ENCODE data around the gene APOBEC3C.
A peak's percentile ranks its signal among the peaks of the same experiment; 100 is the strongest.
"Not testable (repeated sequence)": the region's sequence is repeated elsewhere in the genome, so short reads cannot be mapped to it uniquely, and the experiment has no call there.

Gene APOBEC3C

DNA sequence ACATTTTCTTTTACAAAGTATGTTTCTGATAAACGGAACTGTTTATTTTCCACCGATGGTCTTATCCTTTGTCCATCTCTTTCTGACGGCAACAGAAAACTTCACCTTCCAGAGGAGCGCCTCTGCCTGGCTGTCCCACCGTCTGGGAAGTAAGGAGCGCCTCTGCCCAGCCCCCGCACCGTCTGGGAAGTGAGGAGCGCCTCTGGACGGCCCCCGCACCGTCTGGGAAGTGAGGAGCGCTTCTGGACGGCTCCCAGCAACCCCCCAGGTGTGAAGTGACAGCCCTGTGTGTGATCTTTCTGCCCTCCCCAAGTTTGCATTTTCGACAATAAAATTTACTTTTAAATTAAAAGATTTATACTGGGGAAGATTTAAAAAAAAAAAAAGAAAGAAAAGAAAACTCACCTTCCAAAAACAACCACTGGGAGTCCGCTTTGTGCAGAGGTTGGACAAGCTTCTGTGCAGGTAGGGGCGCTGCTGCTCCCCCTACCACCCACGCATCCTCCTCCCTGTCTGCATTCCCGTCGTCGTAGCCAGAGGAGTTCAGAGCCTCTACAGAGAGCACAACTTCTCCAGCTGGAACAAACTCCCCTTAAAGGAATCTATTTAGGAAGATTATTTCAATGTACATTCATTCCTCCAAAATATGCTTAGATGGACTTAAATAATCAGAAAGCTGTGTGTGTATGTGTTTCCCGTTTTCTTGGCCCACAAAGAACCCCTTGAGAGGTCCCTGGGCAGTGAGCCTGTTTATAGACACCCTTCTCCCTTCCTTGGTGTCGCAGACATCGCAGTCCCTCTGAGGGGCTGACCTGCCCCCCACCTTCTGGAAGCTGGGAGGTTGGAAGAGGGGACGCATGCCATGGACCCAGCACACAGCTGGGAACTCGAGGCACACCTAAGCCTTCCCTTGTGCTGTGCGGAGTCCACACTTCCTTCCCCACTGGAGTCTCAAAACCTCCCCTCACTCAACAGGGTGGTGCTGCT lies 32.8 kb upstream of the APOBEC3C start:
- Histone ChIP-seq H3K4me2 (ENCODE audit: low read length) (peak overlapping the region; percentile 38), H4K20me1 (ENCODE audit: control insufficient read depth, insufficient read depth, low read depth, low read length) (no peaks in the 10 kb centered on the region), H3K9me2 (replicated peaks; ENCODE audit: control insufficient read depth, low read length) (no peaks in the 10 kb centered on the region), H3K79me2 (ENCODE audit: control insufficient read depth, low read length) (no peaks in the 10 kb centered on the region), H3K4me3 (ENCODE audit: low read length) (no peak overlapping the region), H3F3A (ENCODE audit: control insufficient read depth, insufficient read depth) (peaks cover 8% of the 10 kb centered on the region), H3K4me1 (ENCODE audit: control insufficient read depth, low read length) (peaks cover 34% of the 10 kb centered on the region), H3K36me3 (ENCODE audit: control insufficient read depth, low read length) (no peaks in the 10 kb centered on the region), H3K27me3 (ENCODE audit: control insufficient read depth, low read length) (peaks cover 25% of the 10 kb centered on the region), H3K27ac (ENCODE audit: low read depth, low read length) (no peak overlapping the region), H3K9me3 (ENCODE audit: control insufficient read depth, insufficient read depth, low read length) (peaks cover 11% of the 10 kb centered on the region)
- TF ChIP-seq EZH2phosphoT487 (IDR thresholded peaks at IDR 0.05; ENCODE audit: borderline replicate concordance, low read length): no peak
- TF ChIP-seq, protein P1, sequence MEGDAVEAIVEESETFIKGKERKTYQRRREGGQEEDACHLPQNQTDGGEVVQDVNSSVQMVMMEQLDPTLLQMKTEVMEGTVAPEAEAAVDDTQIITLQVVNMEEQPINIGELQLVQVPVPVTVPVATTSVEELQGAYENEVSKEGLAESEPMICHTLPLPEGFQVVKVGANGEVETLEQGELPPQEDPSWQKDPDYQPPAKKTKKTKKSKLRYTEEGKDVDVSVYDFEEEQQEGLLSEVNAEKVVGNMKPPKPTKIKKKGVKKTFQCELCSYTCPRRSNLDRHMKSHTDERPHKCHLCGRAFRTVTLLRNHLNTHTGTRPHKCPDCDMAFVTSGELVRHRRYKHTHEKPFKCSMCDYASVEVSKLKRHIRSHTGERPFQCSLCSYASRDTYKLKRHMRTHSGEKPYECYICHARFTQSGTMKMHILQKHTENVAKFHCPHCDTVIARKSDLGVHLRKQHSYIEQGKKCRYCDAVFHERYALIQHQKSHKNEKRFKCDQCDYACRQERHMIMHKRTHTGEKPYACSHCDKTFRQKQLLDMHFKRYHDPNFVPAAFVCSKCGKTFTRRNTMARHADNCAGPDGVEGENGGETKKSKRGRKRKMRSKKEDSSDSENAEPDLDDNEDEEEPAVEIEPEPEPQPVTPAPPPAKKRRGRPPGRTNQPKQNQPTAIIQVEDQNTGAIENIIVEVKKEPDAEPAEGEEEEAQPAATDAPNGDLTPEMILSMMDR (IDR thresholded peaks at IDR 0.05; ENCODE audit: low read depth, low read length, poor library complexity, severe bottlenecking): peak; percentile 60

DNA sequence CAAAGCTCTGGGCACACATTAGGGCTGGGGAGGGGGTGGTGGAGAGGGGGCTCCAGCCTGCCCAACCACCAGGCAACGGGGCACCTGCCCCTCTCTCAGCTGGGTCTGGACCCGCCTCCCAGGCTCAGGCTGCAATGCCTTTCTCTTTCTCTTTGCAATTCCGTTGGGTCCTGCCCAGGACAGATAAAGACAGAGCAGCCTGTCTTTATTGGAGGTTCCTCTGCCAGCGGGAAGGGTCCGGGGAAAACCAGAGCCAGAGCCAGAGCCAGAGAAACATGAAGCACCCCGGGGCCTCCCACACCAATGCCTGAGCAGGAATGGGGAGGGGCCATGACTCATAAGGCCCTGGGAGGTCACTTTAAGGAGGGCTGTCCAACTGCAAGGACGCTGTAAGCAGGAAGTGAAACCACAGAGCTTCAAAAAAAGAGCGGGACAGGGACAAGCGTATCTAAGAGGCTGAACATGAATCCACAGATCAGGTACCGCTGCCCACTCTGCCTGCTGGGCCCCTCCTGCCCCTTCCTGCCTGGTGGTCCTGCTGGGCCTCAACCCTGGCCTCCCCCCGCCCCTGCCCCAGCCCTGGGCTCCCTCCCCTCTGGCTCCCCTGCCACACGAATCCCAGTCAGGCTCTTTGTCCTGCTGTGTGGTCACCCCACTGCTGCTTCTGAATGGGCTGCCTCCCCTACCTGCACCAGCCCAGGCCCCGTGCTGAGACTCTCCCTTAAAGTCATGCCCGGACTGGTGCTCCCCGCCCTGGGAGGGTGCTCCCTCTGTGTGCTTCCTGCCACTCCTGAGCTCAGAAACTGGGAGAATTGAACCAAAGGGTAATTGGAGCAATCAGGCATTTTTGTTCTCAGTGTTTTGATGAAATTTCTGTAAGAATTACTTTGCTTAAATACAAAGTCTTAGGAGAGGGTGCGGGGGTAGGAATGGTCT lies 31.8 kb upstream of the APOBEC3C start, which contains the start of gene APOBEC3B:
Gene APOBEC3B, plus strand, starts transcription at position 356 of the 936 bp plus-strand sequence. Its CDS starts 107 bp downstream, at position 463.
- H3K4me2 ChIP-seq (ENCODE audit: low read length): peak within 1 kb of the TSS; percentile 38
- no peak within 1 kb of the TSS for H3K4me3 ChIP-seq (ENCODE audit: low read length)
- H3K27ac ChIP-seq (ENCODE audit: low read depth, low read length): no peak within 1 kb of the TSS

DNA sequence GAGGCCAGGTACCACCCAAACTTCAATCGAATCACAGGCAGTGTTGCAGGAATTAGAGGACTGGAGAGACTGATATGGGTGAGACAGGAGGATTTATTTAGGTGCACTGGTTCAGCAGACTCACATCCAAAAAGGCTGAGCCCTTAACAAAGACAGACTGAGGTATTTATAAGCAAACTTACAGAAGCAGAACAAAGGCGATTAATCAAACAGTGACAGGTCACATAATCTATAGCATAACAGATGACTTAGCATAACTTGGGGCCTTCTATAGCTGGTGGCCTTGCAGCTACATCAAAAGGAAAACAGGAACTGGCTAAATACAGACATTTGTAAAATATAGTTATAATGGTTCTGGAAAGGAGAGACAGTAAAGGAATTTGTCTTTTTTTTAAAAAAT lies 29.8 kb upstream of the APOBEC3C start:
- peaks cover 13% of the 10 kb centered on the region for H3K27me3 ChIP-seq (ENCODE audit: control insufficient read depth, low read length)
- peaks cover 8% of the 10 kb centered on the region for H3F3A ChIP-seq (ENCODE audit: control insufficient read depth, insufficient read depth)
- H3K27ac ChIP-seq (ENCODE audit: low read depth, low read length): peak overlapping the region; percentile 44
- TF ChIP-seq, protein P1 (IDR thresholded peaks at IDR 0.05; ENCODE audit: low read depth, low read length, poor library complexity, severe bottlenecking): no peak
- TF ChIP-seq EZH2phosphoT487 (IDR thresholded peaks at IDR 0.05; ENCODE audit: borderline replicate concordance, low read length): no peak
- H4K20me1 ChIP-seq (ENCODE audit: control insufficient read depth, insufficient read depth, low read depth, low read length): no peaks in the 10 kb centered on the region
- no peak overlapping the region for H3K4me2 ChIP-seq (ENCODE audit: low read length)
- H3K79me2 ChIP-seq (ENCODE audit: control insufficient read depth, low read length): no peaks in the 10 kb centered on the region
- H3K9me3 ChIP-seq (ENCODE audit: control insufficient read depth, insufficient read depth, low read length): peaks cover 11% of the 10 kb centered on the region
- peaks cover 34% of the 10 kb centered on the region for H3K4me1 ChIP-seq (ENCODE audit: control insufficient read depth, low read length)
- H3K36me3 ChIP-seq (ENCODE audit: control insufficient read depth, low read length): no peaks in the 10 kb centered on the region
- no peaks in the 10 kb centered on the region for H3K9me2 ChIP-seq (replicated peaks; ENCODE audit: control insufficient read depth, low read length)
- H3K4me3 ChIP-seq (ENCODE audit: low read length): no peak overlapping the region

More for the DNA sequence above, 31.8 kb upstream of the APOBEC3C start, which contains the start of gene APOBEC3B:
- TF ChIP-seq, protein P1 (IDR thresholded peaks at IDR 0.05; ENCODE audit: low read depth, low read length, poor library complexity, severe bottlenecking): no peak
- TF ChIP-seq EZH2phosphoT487 (IDR thresholded peaks at IDR 0.05; ENCODE audit: borderline replicate concordance, low read length): no peak
- Histone ChIP-seq H3K27me3 (ENCODE audit: control insufficient read depth, low read length) (peaks cover 23% of the 10 kb centered on the region), H4K20me1 (ENCODE audit: control insufficient read depth, insufficient read depth, low read depth, low read length) (no peaks in the 10 kb centered on the region), H3K79me2 (ENCODE audit: control insufficient read depth, low read length) (no peaks in the 10 kb centered on the region), H3K9me2 (replicated peaks; ENCODE audit: control insufficient read depth, low read length) (no peaks in the 10 kb centered on the region), H3K4me1 (ENCODE audit: control insufficient read depth, low read length) (peaks cover 34% of the 10 kb centered on the region), H3K36me3 (ENCODE audit: control insufficient read depth, low read length) (no peaks in the 10 kb centered on the region), H3K9me3 (ENCODE audit: control insufficient read depth, insufficient read depth, low read length) (peaks cover 11% of the 10 kb centered on the region), H3F3A (ENCODE audit: control insufficient read depth, insufficient read depth) (peaks cover 8% of the 10 kb centered on the region)

DNA sequence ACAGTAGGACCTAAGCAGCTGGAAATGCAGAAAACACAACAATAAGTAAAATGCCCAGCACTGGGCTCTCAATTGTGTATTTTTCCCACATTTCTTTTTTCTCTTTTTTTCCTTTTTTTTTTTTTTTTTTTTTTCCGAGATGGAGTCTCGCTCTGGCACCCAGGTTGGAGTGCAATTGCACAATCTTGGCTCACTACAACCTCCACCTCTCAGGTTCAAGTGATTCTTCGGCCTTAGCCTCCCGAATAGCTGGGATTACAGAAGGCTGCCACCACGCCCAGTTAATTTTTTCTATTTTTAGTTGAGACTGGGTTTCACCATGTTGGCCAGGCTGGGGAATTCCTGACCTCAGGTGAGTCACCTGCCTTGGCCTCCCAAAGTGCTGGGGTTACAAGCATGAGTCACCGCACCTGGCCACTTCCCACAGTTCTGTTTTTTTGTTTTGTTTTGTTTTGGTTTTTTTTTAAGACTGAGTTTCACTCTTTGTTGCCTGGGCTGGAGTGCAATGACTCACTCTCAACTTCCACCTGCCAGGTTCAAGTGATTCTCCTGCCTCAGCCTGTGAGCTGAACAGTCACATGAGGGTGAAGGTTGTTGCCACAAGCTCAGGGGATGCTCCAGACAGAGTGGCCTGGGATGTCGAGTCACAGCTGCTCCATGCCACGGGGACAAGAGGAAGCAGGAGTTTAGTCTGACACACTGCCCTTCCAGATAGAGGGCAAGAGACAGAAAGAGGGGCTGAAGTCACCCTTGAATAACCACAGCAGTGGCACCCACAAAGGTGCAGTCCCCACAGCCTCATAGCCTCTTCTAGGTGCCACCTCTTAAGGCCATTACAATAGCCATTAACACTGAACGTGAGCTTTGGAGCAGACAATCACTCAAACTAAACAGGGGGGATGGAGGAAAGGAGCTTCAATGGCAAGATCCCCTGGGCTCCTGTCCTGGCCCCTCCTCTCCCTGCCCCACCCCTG lies 29.0 kb upstream of the APOBEC3C start:
- Histone ChIP-seq H3K9me3 (ENCODE audit: control insufficient read depth, insufficient read depth, low read length) (peaks cover 11% of the 10 kb centered on the region), H3K4me2 (ENCODE audit: low read length) (peak overlapping the region; percentile 43), H3K27ac (ENCODE audit: low read depth, low read length) (peak overlapping the region; percentile 44), H3K4me1 (ENCODE audit: control insufficient read depth, low read length) (peaks cover 34% of the 10 kb centered on the region), H3K27me3 (ENCODE audit: control insufficient read depth, low read length) (peaks cover 11% of the 10 kb centered on the region)
- not testable (repeated sequence) for H3K9me2 ChIP-seq (replicated peaks; ENCODE audit: control insufficient read depth, low read length); H3K4me3 ChIP-seq (ENCODE audit: low read length); H3K36me3 ChIP-seq (ENCODE audit: control insufficient read depth, low read length); H3F3A ChIP-seq (ENCODE audit: control insufficient read depth, insufficient read depth); H3K79me2 ChIP-seq (ENCODE audit: control insufficient read depth, low read length); H4K20me1 ChIP-seq (ENCODE audit: control insufficient read depth, insufficient read depth, low read depth, low read length)

All from DOHH2 (cell line).